HEK293T (cell line): ENCODE results near the gene RPRD2.

Experiments
- FOXK2 ChIP-seq: fragments of 450-650 bp; IDR thresholded peaks from 2 replicates; pipeline ENCODE4 v1.6.1; 2016; ENCODE audit warnings: mild to moderate bottlenecking
- SUZ12 ChIP-seq: fragments of 450-650 bp; IDR thresholded peaks from 2 replicates; pipeline ENCODE4 v1.6.1; 2016; ENCODE audit warnings: mild to moderate bottlenecking

GRCh38 chr1:150320667-150320978, 43.3 kb upstream of the RPRD2 start:
- TF ChIP-seq FOXK2, result no peak
- TF ChIP-seq SUZ12, result no peak
